Activated CD8-positive, alpha-beta memory T cell treated with anti-CD3 and anti-CD28 coated beads for 36 hours (primary cell): ENCODE measurements around the gene GPR87. TPM values are rescaled to one million over a fixed set of nuclear protein-coding genes. Genes with fewer than 3 reads are reported as not detected.

Experiments used
- CTCF ChIA-PET: fragments of 350-600 bp; sonication (Branson Sonifier 250); formaldehyde crosslinking; loops from one replicate; lab custom pipeline; 2021; ENCODE audit warnings: antibody characterized with exemption; lab: Charles Lee
- POLR2A ChIA-PET: fragments of 350-600 bp; sonication (Branson Sonifier 250); formaldehyde crosslinking; loops from one replicate; lab custom pipeline; 2021; ENCODE audit warnings: antibody characterized with exemption; lab: Charles Lee
- total RNA-seq, 2 experiments: library from RNA; stranded (reverse); gene quantifications; one replicate each; pipeline ENCODE4 v1.2.3, GENCODE V29; 2021

The GPR87 gene, protein sequence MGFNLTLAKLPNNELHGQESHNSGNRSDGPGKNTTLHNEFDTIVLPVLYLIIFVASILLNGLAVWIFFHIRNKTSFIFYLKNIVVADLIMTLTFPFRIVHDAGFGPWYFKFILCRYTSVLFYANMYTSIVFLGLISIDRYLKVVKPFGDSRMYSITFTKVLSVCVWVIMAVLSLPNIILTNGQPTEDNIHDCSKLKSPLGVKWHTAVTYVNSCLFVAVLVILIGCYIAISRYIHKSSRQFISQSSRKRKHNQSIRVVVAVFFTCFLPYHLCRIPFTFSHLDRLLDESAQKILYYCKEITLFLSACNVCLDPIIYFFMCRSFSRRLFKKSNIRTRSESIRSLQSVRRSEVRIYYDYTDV
- total RNA-seq: 1 to 10 TPM; 1.0 to 1.2 TPM

DNA sequence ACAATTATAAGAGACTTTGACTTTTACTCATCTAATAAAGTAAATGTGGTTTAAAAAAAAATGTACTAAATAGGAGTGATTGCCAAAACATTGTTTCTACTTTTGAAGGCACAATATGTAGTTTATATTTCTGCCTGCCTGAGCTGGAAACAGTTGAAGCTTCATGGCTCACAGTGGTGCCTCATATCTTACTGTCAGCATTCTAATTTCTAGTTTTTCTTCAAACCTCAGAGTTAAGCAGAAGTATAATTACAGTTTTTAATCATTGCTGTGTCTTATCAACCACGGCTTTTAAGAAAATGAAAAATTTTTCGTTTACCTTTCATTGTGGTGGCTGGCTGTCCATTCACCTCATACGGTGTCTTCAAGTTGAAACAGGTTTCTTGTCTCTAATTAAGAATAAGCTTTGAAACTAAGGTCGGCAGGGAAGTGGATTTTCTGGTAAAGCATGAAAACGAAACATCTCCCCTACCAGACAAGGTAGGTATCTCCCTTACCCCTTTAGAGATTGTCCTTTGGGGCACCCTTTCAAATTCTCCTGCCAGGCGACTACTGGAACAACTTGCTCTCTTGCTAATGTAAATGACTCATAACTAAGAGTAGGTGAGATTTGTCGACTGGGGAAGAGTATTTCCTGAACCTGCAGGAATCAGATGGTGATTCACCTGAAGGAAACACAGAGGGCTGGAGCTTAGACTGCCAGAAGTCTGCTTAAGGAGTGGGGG lies at the start of gene GPR87:
Gene GPR87 (minus strand): TSS at position 554 of the 725 bp plus-strand sequence. CDS start 16,720 bp downstream, outside the sequence.
- ChIA-PET CTCF (interaction anchor here (0.6 to 2.2 kb wide), 4 partner anchors 9 to 113 kb away, joined by 3 to 11 read pairs (median 6); no protein-coding TSS in a partner anchor), POLR2A (interaction anchor here (0.8 to 1.5 kb wide), 5 partner anchors 9 to 231 kb away, joined by 3 to 16 read pairs (median 4); partner anchors contain the start of gene MED12L)

DNA sequence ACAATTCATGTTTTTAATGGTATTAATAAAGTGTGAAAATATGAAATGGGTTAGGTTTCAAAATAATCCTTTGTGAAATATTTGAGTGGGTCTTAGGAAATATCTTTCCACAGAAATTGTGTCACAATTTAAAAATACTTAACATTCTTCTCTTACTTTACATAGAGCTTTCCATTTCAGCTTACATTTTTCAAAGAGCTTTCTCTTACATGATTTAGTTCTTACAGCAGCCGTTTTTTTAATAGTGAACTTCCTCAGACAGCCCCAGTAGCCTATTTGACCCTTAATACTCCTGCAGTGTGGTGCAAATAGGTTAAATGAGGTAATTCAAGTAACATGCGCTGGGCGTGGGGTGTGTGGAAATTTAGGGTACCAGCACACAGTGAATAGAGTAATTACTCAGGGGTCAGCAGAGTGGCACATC lies 46.1 kb upstream of the GPR87 start:
- ChIA-PET POLR2A (no interaction called here), CTCF (no interaction called here)

DNA sequence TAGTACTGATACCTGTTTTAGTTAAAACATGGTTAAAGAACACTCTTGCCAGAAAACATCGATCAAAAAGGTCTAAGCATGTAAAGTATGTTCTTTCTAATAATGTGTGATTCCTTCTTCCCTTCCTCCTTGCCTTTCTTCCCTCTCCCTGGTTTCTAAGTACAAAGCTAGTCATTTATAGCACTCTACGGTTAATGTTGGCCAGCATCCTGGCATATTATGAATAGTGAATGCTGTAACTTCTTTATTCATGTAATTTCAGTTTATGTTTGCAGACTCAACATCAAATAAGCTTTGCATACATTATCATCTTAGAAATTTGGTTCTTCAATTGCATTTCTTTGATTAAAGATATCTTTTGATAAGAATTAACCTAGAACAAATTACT lies 40.8 kb upstream of the GPR87 start:
- POLR2A ChIA-PET: no interaction called here

DNA sequence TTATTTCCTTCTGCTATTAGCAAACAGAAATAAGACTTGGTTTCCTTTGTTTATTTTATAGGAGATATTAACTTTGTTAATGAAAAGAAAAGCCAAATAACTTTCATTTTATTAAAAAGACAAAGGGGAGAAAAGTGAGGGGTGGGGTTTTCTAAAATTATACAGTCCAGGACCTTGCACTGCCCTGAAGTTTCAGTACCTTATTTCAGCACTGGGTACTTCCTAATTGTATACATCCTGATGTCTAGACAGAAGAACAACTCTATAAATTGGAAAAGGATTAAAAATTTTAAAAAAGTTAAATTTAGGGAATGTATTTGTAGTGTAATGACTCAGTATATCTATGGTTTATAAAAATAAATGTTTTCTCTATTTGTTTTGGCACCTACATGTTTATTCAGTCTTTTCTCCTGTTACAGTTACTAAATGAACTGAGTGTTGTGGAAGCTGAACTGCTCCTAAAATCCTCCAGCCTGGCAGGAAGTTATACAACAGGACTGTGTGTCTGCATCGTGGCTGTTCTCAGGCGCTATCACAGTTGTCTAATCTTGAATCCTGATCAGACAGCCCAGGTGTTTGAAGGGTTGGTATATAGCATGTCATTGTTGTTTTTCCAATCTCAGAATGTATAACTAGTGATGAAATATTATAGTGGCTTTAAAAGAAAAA lies 40.3 kb upstream of the GPR87 start:
- CTCF ChIA-PET: no interaction called here
- POLR2A ChIA-PET: no interaction called here

More for the DNA sequence above, 40.8 kb upstream of the GPR87 start:
- CTCF ChIA-PET: no interaction called here

DNA sequence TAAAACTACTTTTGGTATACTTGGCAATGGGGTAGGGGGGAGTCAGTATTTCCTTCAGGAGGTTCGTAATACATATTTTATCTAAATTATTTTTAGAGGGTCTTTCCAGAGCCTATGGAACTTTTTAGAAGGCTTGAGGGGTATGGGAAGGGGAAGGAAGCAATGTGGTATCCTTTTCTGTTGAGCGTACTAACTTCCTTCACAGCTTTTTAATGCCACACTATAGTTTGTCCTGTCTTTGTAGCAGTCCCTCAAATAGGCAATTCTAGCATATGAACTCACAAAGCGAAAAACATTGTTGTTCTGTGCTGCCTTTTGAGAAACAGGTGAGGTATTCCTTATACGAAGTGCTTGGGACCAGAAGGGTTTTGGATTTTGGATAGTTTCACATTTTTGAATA lies 35.0 kb upstream of the GPR87 start:
- ChIA-PET POLR2A (no interaction called here), CTCF (no interaction called here)

DNA sequence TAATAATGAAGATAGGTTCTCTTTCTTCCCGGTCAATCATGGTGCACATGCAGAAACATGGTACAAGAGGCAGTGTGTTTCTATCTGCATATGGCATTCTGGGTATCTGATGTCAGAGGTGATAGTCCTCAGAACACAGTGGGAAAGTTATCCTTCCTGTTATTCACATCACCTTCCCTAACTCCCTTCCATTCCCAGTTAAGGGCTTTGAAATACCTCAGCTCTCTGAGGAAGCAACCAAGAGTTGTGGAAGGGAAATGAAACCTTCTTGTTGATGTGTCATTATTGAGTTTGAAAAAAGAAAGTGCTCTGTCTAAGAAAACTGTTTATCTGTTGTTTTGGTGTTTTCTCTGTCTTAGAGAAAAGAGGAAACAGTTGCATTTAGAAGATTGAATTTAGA lies 34.6 kb upstream of the GPR87 start:
- POLR2A ChIA-PET: no interaction called here

DNA sequence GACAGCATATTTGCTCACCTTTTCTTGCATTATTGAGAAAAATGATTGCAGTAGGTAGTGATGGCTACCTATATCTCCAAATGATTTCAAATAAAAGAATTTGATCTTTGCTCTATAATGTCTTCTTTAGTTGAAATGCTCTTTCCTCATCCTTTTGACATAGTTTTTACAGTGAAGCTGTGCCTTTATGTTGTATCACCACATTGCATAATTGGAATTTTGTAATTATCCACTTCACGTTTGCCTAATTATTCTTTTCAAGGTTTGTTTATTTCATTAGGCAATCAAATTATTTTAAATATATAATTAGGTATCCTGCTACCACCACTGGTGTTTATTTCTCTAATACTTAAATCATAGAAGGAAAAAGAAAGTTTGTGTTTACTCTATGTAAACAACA lies 34.0 kb upstream of the GPR87 start:
- ChIA-PET POLR2A (no interaction called here), CTCF (no interaction called here)

More for the DNA sequence above, 34.6 kb upstream of the GPR87 start:
- CTCF ChIA-PET: no interaction called here

DNA sequence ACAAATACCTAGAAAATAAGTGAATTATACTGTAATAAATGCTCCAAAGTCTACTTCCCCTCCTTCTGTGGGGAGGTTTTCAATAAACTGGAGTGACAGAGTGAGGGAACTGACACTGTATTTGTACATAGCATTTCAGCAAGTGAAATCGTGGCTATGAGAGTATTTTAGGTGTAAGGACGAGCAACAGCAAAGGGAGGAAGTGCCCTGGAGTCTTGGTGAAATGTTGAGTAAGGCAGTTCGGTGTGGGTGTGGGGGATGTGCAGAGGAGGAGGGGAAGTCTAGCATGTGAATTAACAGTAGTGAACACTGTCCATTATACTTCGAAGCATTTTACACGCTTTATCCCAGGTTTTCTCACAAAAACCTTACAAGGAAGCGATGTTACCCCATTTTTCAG lies 30.8 kb upstream of the GPR87 start:
- ChIA-PET CTCF (no interaction called here), POLR2A (no interaction called here)

DNA sequence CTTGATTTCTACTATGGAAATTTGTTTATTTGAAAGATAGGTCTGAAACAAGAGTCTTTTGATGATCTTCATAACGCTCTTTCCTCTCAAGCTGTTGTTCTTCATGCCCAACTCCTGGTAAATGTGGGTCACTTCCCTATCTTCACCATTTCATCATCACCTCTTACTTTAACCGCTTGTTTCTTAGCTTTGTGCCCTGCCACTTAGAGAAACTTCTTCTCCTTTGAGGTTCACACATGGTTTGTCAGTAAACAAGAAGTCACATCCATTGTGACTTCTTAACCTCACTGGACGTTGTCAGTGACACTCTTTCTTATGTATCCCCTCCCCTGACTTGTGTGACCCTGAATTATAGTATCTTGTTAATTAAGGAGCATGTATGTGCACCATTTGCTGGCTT lies 29.7 kb upstream of the GPR87 start:
- CTCF ChIA-PET: no interaction called here
- POLR2A ChIA-PET: no interaction called here

DNA sequence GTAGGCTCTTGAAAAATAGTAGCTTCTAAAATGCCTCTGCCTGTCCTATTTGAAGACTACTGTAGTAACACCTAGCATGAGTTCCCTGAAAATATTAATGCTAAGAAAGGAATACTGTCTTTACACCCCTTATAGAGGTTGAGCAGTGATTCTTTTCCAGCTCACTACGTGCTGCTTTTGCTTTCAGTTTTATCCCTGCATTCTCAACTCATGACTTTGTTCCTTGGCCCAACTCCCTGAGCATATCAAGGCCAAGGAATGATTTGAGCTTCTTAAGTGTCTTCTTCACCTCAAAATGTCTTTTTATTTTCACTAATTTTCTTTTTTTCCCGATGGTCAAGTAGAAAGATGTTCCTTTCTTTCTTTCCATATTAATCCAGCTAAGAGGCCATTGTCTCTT lies 29.2 kb upstream of the GPR87 start:
- ChIA-PET POLR2A (no interaction called here), CTCF (no interaction called here)

DNA sequence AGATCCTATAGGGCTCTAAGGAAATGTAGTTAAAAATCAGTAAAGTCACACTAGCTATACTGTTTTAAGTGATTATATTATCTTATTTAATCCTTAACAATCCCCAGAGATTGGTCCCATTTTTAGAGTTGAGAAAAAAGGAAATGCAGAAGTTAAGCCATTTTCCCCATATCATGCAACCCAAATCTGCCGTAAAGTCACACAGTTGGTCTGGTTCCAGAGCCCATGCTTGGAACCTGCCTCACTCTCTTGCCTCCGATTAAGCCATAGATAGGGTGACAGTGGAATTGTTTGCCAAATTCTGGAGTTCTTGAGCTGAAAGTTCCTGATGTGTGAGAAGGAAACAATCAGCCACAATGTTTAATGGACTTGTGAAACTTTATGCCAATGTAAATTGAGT lies 15.1 kb upstream of the GPR87 start:
- POLR2A ChIA-PET: no interaction called here
- CTCF ChIA-PET: interaction anchor here (1.0 kb wide), 1 partner anchor 10 kb away, joined by 3 read pairs; no protein-coding TSS in a partner anchor

DNA sequence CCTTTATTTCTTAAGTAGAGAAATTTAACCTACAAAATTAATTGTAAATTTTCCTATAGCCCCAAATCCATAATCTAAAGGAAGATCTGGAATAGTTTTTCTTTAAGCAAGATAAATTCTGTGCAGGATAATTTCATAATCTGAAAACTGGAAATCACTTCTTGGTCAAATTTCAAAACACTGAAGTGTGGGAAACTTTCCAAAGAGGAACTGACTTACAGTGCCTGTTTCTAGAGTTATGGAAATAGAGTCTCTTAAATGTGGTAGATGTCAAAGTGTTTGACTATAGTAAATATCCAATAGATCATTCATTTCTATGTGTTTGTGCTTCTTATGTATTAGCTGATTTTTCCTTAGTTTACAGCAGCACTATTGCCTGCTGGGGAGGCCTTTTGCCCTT lies 14.3 kb upstream of the GPR87 start:
- CTCF ChIA-PET: interaction anchor here (1.0 kb wide), 1 partner anchor 9 kb away, joined by 3 read pairs; no protein-coding TSS in a partner anchor
- POLR2A ChIA-PET: no interaction called here

DNA sequence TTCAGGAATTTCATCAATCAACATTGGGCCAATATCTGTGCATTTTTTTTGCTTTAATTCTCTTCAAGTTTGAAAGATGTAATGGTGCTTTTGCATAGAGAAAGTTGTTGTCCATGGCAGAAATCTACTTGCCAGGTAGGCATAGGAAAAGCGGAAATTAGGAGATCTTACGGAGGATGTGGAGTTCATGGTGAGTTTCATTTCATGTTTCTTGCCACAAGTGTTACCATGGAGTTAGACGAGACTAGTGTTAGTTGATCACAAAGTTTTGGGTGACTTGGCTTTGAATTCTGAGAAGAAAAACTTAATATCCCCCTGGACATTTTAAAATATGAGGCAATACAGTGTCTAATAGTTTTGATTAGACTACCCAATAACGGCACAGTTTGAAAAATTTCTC lies 13.8 kb upstream of the GPR87 start:
- ChIA-PET CTCF (interaction anchor here (1.0 kb wide), 1 partner anchor 9 kb away, joined by 3 read pairs; no protein-coding TSS in a partner anchor), POLR2A (no interaction called here)

DNA sequence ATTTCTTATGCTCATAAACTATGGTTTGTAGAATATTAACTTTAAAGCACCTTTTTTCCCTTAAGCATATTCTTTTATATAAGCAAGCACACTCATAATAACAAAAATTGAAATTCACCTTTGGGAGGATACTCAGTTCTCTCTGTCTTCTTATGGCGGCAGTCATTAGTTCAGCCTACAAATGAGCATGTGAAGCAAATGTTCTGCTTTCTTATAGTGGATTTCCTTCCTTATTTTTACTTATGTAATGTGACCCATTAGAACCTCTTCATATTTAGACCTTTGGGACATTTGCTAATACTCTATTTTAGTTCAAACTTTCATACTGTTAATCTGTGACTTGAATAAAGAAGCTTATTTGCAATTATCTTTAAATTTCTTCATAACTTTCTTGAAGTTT lies 12.7 kb upstream of the GPR87 start, which contains the start of gene P2RY13:
Gene P2RY13 (minus strand): TSS at position 187 of the 400 bp plus-strand sequence. CDS start 21 bp downstream, at position 166.
- ChIA-PET CTCF (interaction anchor here (0.8 kb wide), 1 partner anchor 47 kb away, joined by 4 read pairs; no protein-coding TSS in a partner anchor), POLR2A (no interaction called here)

DNA sequence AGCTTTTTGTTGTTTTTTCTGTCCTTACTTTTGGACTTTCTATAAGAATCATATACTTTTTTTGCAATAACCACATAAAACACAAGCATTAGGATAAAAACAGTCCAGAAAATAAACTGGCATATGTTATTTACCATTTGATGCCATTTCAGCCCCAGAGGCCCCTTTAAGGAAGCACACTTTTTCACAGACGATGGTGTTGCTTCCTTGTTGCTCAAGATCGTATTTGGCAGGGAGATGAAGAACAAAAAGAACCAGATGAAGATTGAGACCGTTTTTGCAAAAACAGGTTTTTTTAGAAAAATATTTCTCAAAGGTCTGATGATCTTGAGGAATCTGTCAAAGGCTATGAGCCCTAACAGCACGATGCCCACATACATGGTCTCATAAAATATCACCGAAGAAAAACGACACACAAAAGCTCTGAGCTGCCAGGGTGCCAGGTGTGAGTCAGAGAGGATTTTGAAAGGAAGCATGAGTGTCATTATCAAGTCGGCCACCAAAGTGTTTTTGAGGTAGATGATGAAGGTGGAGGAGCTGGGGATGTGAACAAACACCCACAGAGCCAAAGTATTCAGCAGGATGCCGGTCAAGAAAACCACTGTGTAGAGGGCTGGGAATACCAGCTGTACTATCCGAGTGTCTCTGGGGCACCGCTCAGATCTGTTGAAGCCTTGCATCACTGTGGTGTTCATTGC lies 11.8 kb upstream of the GPR87 start:
- CTCF ChIA-PET: interaction anchor here (0.8 to 1.9 kb wide), 5 partner anchors 16 to 161 kb away, joined by 3 to 7 read pairs (median 4); no protein-coding TSS in a partner anchor
- POLR2A ChIA-PET: no interaction called here

DNA sequence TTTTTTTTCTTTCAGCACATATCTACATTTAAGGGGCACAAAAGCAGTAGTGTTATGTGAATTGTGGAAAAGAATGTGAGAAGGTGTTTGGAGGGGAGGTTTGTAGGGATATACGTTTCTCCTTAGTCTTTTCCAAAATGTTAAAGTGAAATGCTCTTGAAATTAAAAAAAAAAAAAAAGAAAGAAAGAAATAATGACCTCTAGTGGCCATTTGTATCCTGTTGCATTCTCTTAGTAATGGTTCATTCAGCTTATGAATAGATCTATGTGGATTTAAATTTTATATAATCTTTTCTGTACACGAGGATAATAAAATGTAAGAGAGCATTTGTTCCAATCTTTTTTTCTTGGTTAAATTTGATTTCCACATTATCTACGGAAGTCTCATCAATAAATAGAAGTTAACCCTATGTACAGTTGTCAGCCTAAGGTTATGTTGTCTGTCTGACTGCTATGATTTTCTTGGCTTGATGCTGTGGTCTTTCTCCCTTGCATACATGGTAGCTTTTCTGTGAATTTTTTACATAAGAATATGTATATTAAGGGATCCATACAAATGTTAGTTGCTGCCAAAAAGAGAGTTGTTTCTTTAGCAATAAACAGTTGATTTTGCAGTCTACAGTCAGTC lies 11.1 kb upstream of the GPR87 start:
- ChIA-PET CTCF (interaction anchor here (1.1 to 1.9 kb wide), 4 partner anchors 16 to 160 kb away, joined by 3 to 7 read pairs (median 4); no protein-coding TSS in a partner anchor), POLR2A (interaction anchor here (0.6 to 0.7 kb wide), 2 partner anchors 136 to 147 kb away, joined by 3 read pairs; no protein-coding TSS in a partner anchor)

DNA sequence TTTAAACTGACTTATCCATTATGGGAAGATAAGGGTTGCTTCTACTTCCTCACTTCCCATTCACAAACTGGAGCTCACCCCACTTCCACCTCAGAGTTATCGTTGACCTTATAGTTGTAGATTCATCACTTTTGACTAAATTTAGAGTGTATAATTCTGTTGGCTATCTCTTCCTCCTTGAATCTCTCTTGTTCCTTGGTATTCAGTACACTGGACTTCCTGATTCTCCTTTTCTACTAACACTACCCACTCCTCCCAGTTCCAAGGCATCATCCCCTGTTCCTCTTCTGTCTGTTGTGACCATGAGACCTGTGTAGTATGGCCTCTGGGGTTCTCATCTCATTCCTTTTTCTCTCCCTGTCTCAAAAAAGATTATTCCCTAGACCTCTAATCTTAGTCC lies 5.9 kb upstream of the GPR87 start:
- CTCF ChIA-PET: interaction anchor here (1.3 kb wide), 1 partner anchor 30 kb away, joined by 3 read pairs; no protein-coding TSS in a partner anchor
- POLR2A ChIA-PET: no interaction called here

DNA sequence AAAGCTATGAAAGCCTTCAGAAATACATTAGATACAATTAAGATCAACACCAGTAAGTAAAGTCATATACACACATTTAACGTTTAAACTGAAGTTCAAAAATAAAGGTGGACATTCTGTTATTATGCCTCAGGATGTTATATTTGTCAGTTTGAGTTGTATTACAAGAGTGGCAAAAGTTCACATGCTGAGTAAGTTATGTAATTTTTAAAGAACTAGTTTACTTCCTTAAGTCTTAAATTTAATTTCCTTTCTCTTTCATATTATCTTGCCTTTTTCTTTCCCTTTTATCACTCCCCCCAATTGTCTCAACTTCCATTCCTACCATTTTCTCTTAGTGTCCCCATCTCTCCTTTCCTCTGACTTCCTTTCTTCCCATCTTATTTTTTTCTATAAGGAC lies 4.9 kb upstream of the GPR87 start:
- POLR2A ChIA-PET: no interaction called here
- CTCF ChIA-PET: interaction anchor here (0.6 to 2.1 kb wide), 4 partner anchors 10 to 154 kb away, joined by 3 to 5 read pairs (median 3); no protein-coding TSS in a partner anchor
